ENCODE data around the gene LNP1.

- TF ChIP-seq CTCF (IDR thresholded peaks at IDR 0.05 in 4 of 5, conservative IDR thresholded peaks at IDR 0.05 in 1 of 5): no peak
- TF ChIP-seq POLR2A (IDR thresholded peaks at IDR 0.05): no peak
These were observed 1.6 kb downstream of the LNP1 start for GRCh38 chr3:100402891-100403290.
